ENCODE data around the gene FBXW4.

DNA sequence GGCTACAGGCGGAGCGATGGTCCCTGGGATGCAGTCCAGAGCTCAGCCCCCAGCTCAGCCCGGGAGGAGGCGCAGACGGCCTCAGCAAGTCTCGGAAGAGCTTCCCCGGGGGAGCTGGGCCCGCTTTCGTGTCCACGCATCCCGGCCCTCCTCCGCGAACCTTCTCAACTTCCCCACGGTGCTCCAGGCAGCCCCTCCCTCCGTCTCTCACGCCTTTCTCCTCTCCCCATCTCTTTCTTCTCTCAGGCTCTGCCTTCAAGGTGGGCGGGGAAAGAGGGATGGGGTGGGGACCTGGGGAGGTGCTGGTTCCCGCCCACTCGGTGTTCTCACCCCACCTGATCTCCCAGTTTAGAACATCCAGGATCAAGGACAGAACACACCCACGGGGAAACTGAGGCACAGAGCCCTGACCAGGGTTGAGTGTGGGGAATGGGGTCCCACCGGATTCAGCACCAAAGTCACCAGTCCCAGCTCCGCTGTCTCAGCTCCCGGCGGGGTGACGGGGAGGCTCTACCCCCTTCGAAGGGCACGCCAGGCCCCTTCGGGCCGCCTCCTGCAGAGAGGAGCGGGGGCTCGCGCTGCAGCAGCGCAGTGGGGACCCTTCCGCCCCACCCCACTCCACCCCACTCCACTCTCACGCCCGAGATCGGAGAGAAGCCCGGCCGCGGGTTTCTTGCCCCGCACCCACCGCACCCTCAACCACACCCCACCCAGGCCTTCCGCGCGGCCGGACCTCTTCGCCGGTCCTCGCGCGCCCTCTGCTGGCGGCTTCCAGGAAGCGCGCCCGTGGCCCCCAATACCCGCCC, 125.1 kb downstream of the FBXW4 start:
- TF ChIP-seq POLR2A (IDR thresholded peaks at IDR 0.05) (no peak), EP300 (IDR thresholded peaks at IDR 0.05; ENCODE audit: low read depth) (no peak), POLR2AphosphoS5 (IDR thresholded peaks at IDR 0.05) (no peak)
- TF ChIP-seq, protein P1, sequence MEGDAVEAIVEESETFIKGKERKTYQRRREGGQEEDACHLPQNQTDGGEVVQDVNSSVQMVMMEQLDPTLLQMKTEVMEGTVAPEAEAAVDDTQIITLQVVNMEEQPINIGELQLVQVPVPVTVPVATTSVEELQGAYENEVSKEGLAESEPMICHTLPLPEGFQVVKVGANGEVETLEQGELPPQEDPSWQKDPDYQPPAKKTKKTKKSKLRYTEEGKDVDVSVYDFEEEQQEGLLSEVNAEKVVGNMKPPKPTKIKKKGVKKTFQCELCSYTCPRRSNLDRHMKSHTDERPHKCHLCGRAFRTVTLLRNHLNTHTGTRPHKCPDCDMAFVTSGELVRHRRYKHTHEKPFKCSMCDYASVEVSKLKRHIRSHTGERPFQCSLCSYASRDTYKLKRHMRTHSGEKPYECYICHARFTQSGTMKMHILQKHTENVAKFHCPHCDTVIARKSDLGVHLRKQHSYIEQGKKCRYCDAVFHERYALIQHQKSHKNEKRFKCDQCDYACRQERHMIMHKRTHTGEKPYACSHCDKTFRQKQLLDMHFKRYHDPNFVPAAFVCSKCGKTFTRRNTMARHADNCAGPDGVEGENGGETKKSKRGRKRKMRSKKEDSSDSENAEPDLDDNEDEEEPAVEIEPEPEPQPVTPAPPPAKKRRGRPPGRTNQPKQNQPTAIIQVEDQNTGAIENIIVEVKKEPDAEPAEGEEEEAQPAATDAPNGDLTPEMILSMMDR (IDR thresholded peaks at IDR 0.05) = peak; percentile 57 to 99 (median 96)

All from transverse colon (tissue), 4 donors.